OCI-LY1 (cell line): ENCODE data around the gene FEM1C.

Experiments
- CTCF ChIP-seq: fragments of 200-600 bp; sonication (generic), shearing (Covaris generic); IDR thresholded peaks from 2 replicates; pipeline ENCODE4 v1.5.1; 2017; ENCODE audit warnings: mild to moderate bottlenecking, antibody characterized with exemption, low read length, moderate library complexity, mixed read lengths
- EZH2 ChIP-seq: fragments of 200-600 bp; sonication (generic), shearing (Covaris generic); IDR thresholded peaks from 2 replicates; pipeline ENCODE4 v1.8.0; 2017; ENCODE audit warnings: borderline replicate concordance, mixed run types, mild to moderate bottlenecking, antibody characterized with exemption, low read length, moderate library complexity, mixed read lengths

- TF ChIP-seq EZH2 = no peak
- no peak for TF ChIP-seq CTCF
Observed at GRCh38 chr5:115559524-115559923, 14.9 kb upstream of the FEM1C start.
